GM21576 (cell line): Measurements from ENCODE around the gene PIEZO2.

Experiments used
- ATAC-seq: cut with Tn5 transposase; IDR thresholded peaks from one replicate; pipeline ENCODE4 v1.9.1; 2021; ENCODE audit warnings: mild to moderate bottlenecking, moderate library complexity; ENCODE audit not compliant: unreplicated experiment

Gene PIEZO2

DNA sequence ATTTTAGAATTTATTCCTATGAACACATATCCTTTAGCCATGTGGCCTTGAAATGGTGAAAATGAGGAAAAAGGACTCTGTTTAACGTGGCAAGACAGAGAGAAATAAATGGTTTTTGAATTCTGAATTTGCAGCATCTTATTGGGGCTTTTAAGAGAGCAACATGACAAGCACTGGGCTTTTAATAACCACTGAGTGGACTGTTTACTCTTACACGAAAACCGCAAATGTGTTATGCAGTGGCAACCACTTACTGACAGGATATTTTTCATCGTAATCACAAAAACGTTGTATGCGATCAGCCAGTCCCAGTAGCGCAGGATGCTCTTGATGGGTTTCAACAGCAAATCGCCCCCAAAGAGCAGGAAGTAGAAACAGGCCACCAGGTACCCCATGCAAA lies 397.0 kb downstream of the PIEZO2 start:
- ATAC-seq = no peak

DNA sequence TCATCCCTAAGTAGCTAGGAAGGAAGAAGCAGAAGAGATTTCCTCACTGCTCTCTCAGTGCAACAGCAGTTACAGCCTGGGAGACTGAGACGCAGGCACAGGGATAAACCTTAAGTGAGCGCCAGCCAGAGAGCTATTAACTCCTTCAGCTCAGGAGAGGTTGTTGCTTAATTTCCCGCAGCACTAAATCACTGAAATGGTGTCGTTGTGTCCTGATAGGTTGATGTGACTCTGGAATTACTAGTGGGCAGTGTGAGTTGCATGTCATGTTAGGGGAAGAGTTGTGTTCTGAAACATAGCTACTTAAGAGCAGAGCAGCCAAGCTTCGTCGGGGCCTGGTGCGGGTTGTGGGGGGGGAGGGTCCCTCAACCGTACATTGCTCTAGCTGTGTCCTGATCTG lies 397.7 kb downstream of the PIEZO2 start:
- no peak for ATAC-seq

GRCh38 chr18:10750191-10751035 lies 399.0 kb downstream of the PIEZO2 start:
- no peak for ATAC-seq

- no peak for ATAC-seq
Observed at GRCh38 chr18:10748641-10749040, 400.7 kb downstream of the PIEZO2 start.

DNA sequence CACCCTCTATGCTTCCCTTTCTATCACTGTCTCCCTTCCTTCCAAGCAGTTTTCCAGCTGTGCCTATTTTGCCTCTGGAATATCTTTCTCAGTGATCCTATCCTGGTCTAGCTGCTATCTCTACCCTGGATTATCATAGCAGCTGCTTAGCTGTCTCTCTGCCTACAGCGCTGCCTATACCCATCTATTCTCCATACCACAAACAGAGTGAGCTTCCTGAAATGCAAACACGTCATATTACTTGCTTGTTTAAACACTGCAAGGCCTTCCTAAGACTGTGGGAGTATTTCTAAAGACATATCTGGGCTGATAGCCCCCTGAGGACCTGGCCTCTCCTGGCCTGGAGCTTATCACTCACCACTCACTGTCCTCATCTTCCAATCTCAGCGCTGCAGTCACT lies 403.4 kb downstream of the PIEZO2 start:
- no peak for ATAC-seq

- no peak for ATAC-seq
Observed at GRCh38 chr18:10745219-10745618, 404.1 kb downstream of the PIEZO2 start.

GRCh38 chr18:10743766-10744165 lies 405.6 kb downstream of the PIEZO2 start:
- no peak for ATAC-seq

DNA sequence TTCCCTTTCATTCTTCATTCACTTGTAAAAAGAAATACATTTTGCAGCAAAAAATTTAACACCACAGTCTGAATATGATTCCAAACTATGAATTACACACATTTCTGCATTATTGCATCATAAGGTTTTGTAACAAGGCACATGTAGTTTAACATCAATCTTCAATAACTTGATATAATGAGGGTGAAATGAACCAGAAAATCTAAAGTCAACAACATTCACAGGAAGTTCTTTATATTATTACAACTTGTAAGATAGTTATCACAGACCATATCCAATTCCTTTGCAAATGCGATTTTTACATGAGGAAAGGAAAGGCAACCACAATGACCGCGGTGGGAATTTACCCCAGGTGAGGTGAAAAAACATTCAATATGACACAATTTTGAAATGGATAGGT lies 410.2 kb downstream of the PIEZO2 start:
- no peak for ATAC-seq

GRCh38 chr18:10736984-10737383 lies 412.4 kb downstream of the PIEZO2 start:
- ATAC-seq = no peak

DNA sequence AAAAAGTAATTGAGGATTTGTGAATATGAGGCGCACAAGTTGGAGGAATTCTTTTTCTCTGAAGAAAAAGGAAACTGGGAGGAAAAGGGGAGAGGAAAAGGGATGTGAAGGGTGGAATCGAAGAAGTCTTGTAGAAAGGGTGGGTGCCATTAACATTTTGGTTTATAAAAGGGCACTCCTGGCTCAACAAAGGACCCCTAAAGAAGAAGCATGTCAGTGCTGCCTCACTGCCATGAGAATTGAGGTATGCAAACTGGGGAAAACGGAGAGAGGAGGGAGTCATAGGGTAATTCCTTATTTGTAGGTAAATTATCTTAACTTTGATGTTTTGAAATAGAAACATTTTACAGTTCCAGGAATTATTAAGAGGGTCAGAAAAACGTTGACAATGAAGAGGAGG lies 416.4 kb downstream of the PIEZO2 start:
- no peak for ATAC-seq

DNA sequence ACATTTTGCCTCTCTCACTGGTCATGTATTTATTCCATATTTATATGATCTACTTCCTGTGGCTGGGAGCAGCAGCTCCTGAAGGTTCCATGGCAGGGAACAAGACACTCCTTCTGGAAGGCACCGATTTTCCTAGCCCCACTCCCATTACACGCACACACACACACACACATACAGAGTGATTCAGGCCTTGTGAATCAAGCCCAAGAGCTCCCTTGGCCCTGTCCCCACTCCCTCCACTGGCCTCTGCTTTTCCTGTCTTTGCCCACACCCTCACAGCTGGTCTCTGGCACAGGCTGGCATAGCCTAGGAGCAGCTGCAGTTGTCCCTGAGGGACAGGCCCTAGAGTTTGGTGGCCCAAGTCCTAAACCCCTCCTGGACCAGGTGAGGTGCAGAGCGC lies 421.9 kb downstream of the PIEZO2 start:
- ATAC-seq = no peak

- no peak for ATAC-seq
Observed at GRCh38 chr18:10726198-10727068, 422.9 kb downstream of the PIEZO2 start.

DNA sequence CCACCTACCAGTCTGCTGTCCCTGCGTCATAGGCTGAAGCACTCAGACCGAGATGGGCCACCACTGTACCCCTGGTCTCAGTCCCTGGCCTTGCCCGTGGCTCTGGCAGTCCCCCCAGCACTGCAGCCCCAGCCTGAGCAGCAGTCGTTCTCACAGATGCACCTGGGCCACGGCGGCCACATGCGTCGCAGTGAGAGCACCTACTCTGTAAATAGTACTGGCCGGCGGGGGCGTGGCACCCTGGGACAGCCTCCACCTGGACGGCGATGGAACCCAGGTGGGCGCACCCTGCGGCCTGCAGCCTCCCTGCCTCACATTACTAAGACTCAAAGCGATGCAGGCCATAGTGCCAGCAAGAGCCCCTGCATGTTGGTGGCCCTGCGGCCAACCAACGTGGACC lies 424.7 kb downstream of the PIEZO2 start:
- ATAC-seq = no peak

DNA sequence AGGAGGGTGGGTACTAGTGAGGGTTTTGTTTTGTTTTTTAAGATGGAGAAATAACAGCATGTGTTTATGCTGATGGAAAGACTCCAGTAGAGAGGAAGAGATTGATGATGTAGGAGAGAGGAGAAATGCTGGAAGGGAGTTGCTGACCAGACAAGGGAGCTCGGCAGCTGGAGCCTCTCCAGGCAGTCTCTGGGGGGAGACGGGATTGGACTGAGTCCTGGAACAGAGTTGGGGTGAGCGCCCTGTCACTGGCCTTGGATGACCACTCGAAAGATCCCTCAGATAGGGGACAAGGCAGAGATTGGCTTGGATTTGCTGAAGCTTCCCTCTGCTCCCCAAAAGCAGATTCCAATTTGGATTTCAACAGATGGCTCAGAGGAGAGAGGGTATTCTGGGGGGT lies 425.9 kb downstream of the PIEZO2 start:
- ATAC-seq = no peak

DNA sequence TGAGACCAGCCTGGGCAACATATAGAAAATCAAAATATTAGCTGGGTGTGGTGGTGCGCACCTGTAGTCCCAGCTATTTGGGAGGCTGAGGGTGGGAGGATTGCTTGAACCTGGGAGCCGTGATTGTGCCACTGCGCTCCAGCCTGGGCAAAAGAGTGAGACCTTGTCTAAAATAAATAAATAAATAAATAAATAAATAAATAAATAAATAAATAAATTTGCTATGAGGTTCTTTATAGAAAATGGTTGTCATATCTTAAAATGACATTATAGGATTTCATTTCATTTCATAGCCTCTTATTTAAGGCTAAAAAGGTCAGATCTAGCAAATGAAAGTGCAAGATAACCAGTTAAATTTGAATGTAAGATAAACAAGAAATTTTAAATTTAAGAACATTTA lies 430.6 kb downstream of the PIEZO2 start:
- no peak for ATAC-seq

DNA sequence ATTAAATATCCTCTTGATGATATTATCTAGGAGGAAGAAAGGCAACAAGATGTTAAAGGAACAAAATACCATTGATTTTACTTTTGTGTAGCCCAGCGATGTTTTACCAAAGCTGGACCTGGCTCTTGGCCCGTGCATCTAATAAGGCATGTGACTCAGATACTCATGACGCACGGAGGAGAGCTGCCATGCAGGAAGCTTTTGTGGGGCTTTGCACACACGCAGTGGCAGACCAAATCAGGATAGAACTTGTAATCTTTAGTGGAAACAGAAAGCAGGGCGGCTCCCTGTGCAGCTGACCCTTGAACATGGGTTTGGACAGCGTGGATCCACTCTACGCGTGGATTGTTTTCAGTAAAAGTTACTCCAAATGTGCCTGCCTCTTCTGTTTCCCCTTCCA lies 433.6 kb downstream of the PIEZO2 start:
- no peak for ATAC-seq

DNA sequence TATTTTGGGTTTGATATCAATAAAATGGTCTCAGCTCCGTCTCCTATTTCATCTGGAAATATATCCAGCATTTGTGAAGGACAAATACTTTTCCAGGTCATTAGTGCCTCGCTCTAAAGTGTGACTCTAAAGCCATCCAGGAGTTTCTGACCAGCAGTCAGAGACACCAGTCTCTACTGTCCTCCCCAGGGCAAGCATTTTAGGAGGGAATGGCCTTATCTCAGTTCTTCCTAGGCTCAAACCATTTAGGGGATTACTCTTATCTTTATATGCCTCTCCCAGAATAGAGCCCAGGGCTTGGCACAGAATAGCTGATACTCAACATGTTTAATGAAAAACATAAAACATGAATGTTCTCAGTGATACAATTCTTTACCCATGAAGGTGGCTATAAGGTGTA lies 436.0 kb downstream of the PIEZO2 start:
- no peak for ATAC-seq

DNA sequence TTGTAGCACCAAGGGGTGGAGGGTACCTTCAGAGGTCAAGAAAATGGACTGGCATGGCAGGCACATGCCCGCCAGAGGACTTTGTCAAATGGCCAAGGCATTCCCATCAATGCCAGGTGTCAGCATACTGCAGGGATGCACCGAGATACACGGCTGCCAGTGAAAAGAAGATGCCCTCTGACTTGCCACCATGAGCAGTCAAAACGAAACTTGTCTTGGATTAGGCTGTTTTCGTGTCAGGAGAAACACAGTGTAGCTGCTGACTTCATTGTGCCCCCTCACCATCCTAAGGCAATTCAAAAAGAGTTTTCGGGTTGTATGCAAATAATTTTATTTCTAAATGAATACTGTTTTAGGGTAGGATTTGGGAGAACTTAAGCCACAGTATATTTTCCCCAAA lies 442.1 kb downstream of the PIEZO2 start:
- ATAC-seq = no peak

GRCh38 chr18:10705786-10706185 lies 443.6 kb downstream of the PIEZO2 start:
- no peak for ATAC-seq

DNA sequence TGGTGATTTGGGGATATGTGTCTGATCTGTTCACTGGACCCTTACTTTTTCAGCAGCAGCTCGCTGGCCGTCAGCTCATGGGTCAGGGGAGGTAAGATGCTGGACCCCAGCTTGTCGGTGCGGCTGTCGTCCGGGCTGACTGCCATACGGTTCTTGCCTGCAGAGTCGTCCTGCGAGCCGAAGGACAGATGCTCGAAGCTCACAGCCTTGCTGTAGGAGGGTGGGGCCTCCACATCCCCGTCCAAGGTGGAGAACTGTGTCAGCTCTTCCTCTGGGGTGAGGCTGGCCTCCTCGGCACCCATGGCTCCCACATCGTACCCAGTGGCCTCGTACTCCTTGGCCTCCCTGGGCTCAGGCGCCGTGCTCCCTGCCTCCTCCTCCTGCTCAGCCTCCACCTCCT lies 444.1 kb downstream of the PIEZO2 start:
- ATAC-seq = no peak

DNA sequence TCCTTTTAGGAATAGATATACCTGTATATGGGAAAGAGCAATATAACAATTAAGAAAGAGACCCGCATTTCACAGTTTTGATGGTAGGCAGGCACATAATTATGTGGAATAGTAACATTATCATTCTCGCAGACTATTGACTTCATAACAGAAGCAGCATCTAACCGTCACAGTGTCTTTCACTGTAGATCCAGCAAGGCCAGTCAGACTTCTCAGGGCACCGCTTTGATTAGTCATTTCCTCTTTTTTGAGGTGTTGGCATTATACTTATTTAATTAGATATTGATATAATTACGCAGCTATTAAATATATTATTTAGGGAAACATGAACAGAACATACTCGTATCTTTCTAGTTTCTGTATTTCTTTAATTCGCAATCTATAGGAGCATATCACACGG lies 447.2 kb downstream of the PIEZO2 start:
- ATAC-seq = no peak

- no peak for ATAC-seq
Observed at GRCh38 chr18:10690366-10690765, 459.0 kb downstream of the PIEZO2 start.
